DOHH2 (cell line): ENCODE measurements around the gene SNRPA.

Source experiments
- H3F3A ChIP-seq: fragments of 200-600 bp; sonication (generic), shearing (Covaris generic); 2 replicates; pipeline ENCODE4 v1.6.0; 2016; ENCODE audit warnings: antibody characterized with exemption, mild to moderate bottlenecking; ENCODE audit not compliant: control insufficient read depth, insufficient read depth
- H3K27ac ChIP-seq: fragments of 200-600 bp; sonication (generic); 2 replicates; pipeline ENCODE4 v1.5.1; 2014; ENCODE audit warnings: low read depth, mild to moderate bottlenecking, low read length, moderate library complexity
- H3K27me3 ChIP-seq: fragments of 200-600 bp; sonication (generic); 2 replicates; pipeline ENCODE4 v1.6.1; 2014; ENCODE audit warnings: mild to moderate bottlenecking, low read length, mixed read lengths; ENCODE audit not compliant: control insufficient read depth
- H3K36me3 ChIP-seq: fragments of 200-600 bp; sonication (generic); 2 replicates; pipeline ENCODE4 v1.6.1; 2014; ENCODE audit warnings: mild to moderate bottlenecking, low read length, moderate library complexity, mixed read lengths; ENCODE audit not compliant: control insufficient read depth
- H3K4me1 ChIP-seq: fragments of 200-600 bp; sonication (generic); 2 replicates; pipeline ENCODE4 v1.6.1; 2014; ENCODE audit warnings: mild to moderate bottlenecking, low read length, mixed read lengths; ENCODE audit not compliant: control insufficient read depth
- H3K4me2 ChIP-seq: fragments of 200-600 bp; sonication (generic); 2 replicates; pipeline ENCODE4 v1.6.0; 2014; ENCODE audit warnings: mild to moderate bottlenecking, low read length, moderate library complexity
- H3K4me3 ChIP-seq: fragments of 200-600 bp; sonication (generic); 2 replicates; pipeline ENCODE4 v1.5.1; 2014; ENCODE audit warnings: mild to moderate bottlenecking, low read length, mixed read lengths
- H3K79me2 ChIP-seq: fragments of 200-600 bp; sonication (generic); 2 replicates; pipeline ENCODE4 v1.6.1; 2014; ENCODE audit warnings: mild to moderate bottlenecking, low read length, mixed read lengths; ENCODE audit not compliant: control insufficient read depth
- H3K9me2 ChIP-seq: fragments of 200-600 bp; sonication (generic); replicated peaks from 2 replicates; pipeline ENCODE4 v1.6.1; 2014; ENCODE audit warnings: mild to moderate bottlenecking, low read length, mixed read lengths; ENCODE audit not compliant: control insufficient read depth
- H3K9me3 ChIP-seq: fragments of 200-600 bp; sonication (generic); 2 replicates; pipeline ENCODE4 v1.6.1; 2014; ENCODE audit warnings: antibody characterized with exemption, low read length, mixed read lengths; ENCODE audit not compliant: control insufficient read depth, insufficient read depth
- H4K20me1 ChIP-seq: fragments of 200-600 bp; sonication (generic); 2 replicates; pipeline ENCODE4 v1.6.0; 2014; ENCODE audit warnings: low read depth, mild to moderate bottlenecking, antibody characterized with exemption, low read length, moderate library complexity; ENCODE audit not compliant: control insufficient read depth, insufficient read depth
- EZH2phosphoT487 ChIP-seq: fragments of 200-600 bp; sonication (generic); IDR thresholded peaks from 2 replicates; pipeline ENCODE4 v1.6.1; 2017; ENCODE audit warnings: borderline replicate concordance, mild to moderate bottlenecking, antibody characterized with exemption, low read length, moderate library complexity, mixed read lengths
- TF ChIP-seq, protein P1 (sequence below): fragments of 200-600 bp; sonication (generic); IDR thresholded peaks from one replicate; pipeline ENCODE4 v1.5.1; 2014; ENCODE audit warnings: antibody characterized with exemption, mild to moderate bottlenecking, low read depth, low read length; ENCODE audit not compliant: poor library complexity, severe bottlenecking

SNRPA gene

DNA sequence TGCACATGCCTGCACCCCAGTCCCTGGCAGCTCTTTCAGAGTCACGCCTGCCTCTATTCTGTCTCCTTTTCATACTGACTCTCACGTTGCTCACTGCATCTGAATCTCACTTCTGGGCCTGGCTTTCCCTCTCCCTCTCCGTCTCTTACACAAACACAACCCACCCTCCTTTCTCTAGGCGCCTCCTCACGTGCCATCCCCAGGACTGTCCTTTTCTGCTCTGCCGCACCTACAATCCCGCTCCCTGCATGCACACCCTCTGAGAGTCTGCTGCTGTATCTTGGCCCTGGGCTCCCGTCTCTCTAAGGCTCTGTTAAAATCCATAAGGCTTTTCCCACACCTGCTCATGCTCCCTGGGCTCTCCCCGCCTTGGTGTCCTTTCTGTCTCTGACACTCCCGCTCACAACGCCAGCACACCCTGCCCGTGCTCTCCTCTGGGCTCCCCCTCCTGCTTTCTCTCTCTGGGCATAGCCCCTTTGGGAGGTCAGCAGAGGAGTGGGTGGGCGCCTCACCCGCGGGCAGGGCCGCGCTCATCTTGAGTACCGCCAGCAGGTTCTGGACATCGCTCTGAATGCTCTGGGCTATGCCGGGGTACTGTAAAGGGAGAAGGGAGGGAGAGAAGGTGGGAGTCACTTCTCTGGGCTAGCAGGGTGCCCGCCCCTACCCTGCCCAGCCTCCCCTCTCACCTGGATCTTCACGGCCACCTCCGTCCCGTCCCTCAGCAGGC, 47.8 kb upstream of the SNRPA start:
- Histone ChIP-seq H3K79me2 (no peaks in the 10 kb centered on the region), H3K4me1 (no peaks in the 10 kb centered on the region), H3K9me2 (no peaks in the 10 kb centered on the region), H3K9me3 (no peaks in the 10 kb centered on the region), H4K20me1 (no peaks in the 10 kb centered on the region), H3K4me3 (no peak overlapping the region), H3F3A (no peaks in the 10 kb centered on the region; the same call in 1 of the 2 replicates), H3K36me3 (peaks cover 22% of the 10 kb centered on the region), H3K27ac (no peak overlapping the region), H3K4me2 (no peak overlapping the region), H3K27me3 (no peaks in the 10 kb centered on the region)
- no peak for TF ChIP-seq EZH2phosphoT487
- TF ChIP-seq, protein P1, sequence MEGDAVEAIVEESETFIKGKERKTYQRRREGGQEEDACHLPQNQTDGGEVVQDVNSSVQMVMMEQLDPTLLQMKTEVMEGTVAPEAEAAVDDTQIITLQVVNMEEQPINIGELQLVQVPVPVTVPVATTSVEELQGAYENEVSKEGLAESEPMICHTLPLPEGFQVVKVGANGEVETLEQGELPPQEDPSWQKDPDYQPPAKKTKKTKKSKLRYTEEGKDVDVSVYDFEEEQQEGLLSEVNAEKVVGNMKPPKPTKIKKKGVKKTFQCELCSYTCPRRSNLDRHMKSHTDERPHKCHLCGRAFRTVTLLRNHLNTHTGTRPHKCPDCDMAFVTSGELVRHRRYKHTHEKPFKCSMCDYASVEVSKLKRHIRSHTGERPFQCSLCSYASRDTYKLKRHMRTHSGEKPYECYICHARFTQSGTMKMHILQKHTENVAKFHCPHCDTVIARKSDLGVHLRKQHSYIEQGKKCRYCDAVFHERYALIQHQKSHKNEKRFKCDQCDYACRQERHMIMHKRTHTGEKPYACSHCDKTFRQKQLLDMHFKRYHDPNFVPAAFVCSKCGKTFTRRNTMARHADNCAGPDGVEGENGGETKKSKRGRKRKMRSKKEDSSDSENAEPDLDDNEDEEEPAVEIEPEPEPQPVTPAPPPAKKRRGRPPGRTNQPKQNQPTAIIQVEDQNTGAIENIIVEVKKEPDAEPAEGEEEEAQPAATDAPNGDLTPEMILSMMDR = no peak

DNA sequence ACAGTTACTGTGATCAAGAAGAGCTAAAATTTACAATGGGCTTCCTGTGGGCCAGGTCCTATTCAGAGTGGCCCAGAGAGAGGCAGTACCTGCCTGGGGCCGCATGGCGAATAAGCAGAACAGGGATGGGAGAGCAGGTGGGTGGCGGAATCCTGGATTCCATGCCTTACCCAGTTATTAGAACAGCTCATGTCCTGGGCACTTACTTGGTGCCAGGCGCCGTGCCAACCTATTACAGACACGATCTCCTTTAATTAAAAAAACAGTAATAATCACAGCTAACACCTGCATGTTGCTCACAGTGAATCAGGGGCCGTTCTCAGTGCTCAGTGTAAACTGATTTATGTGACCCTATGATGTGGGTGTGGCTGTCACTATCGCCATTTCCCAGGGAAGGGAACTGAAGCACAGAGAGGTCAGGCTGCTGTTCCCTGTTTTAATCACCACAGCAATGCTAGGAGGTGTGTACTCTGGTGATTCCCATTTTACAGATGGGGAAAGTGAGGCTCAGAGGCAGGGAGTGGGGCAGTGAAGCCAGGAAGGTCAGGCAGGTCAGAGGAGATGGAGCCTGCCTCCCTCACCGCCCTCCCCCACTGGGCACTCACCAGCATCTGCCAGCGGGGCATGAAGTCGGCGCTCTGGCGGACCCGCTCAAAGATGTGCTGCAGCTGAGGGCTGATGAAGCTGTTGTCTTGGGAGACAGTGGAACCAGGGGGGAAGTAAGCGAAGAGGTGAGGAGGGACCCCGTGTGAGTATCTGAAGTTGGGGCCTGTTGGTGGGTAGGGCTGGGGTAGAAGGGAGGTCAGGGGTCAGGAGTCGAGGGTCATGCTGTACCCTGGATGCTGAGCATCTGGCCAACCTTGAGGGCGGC, 46.3 kb upstream of the SNRPA start:
- Histone ChIP-seq H3K79me2 (no peaks in the 10 kb centered on the region), H3K36me3 (peaks cover 26% of the 10 kb centered on the region), H3K4me3 (no peak overlapping the region), H3K9me3 (no peaks in the 10 kb centered on the region), H3K27me3 (no peaks in the 10 kb centered on the region), H3K4me1 (no peaks in the 10 kb centered on the region), H3K27ac (no peak overlapping the region), H3K9me2 (no peaks in the 10 kb centered on the region), H4K20me1 (no peaks in the 10 kb centered on the region), H3K4me2 (no peak overlapping the region), H3F3A (no peaks in the 10 kb centered on the region; the same call in 1 of the 2 replicates)
- TF ChIP-seq EZH2phosphoT487 = no peak
- TF ChIP-seq, protein P1 = no peak

DNA sequence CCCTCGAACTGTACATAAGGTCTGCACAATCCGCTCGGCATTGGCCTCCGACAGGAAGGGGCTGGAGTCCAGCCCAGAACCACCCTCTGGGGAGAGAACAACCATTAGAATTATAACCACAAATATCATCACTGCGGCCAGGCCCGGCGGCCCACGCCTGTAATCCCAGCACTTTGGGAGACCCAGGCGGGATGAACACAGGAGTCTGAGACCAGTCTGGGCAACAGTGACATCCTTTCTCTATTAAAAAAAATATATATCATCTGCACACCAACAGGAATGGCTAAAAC, 45.7 kb upstream of the SNRPA start:
- Histone ChIP-seq H3K9me2 (no peaks in the 10 kb centered on the region), H3K4me2 (no peak overlapping the region), H3K4me3 (no peak overlapping the region), H3F3A (no peaks in the 10 kb centered on the region; the same call in 1 of the 2 replicates), H3K9me3 (no peaks in the 10 kb centered on the region), H3K27ac (no peak overlapping the region), H3K79me2 (no peaks in the 10 kb centered on the region), H4K20me1 (no peaks in the 10 kb centered on the region), H3K4me1 (no peaks in the 10 kb centered on the region), H3K36me3 (peaks cover 28% of the 10 kb centered on the region), H3K27me3 (no peaks in the 10 kb centered on the region)
- TF ChIP-seq, protein P1 = no peak
- no peak for TF ChIP-seq EZH2phosphoT487
